ENCODE data around the gene FAM229A. TPM values are rescaled to one million over a fixed set of nuclear protein-coding genes. Genes with fewer than 3 reads are reported as not detected.

The FAM229A gene
- total RNA-seq, 2 donors from 2014 or later: 0.89 to 7.5 TPM

- Histone ChIP-seq H3K27ac (peak overlapping the region; percentile 96 to 97), H3K9me3 (no peaks in the 10 kb centered on the region), H3K4me1 (peaks cover 0 to 56% of the 10 kb centered on the region in 2 donors), H3K27me3 (no peaks in the 10 kb centered on the region), H3K36me3 (no peaks in the 10 kb centered on the region), H3K4me3 (peak overlapping the region; percentile 80 to 82)
- peak; percentile 74 for DNase-seq (ENCODE audit: low spot score)
- peak; percentile 90 to 91 for TF ChIP-seq CTCF (IDR thresholded peaks at IDR 0.05)
These were observed 11.4 kb downstream of the FAM229A start for GRCh38 chr1:32350785-32351398.

- TF ChIP-seq CTCF (IDR thresholded peaks at IDR 0.05): no peak
- H3K4me3 ChIP-seq: no peak overlapping the region
- H3K27me3 ChIP-seq: no peaks in the 10 kb centered on the region
- DNase-seq (ENCODE audit: low spot score): no peak
- peak overlapping the region in 1 of 2 donors; percentile 6 for H3K27ac ChIP-seq
- H3K36me3 ChIP-seq: no peaks in the 10 kb centered on the region
- peaks cover 0 to 53% of the 10 kb centered on the region in 2 donors for H3K4me1 ChIP-seq
- no peaks in the 10 kb centered on the region for H3K9me3 ChIP-seq
These were observed 13.0 kb downstream of the FAM229A start for GRCh38 chr1:32349211-32349708.

- H3K27ac ChIP-seq: no peak overlapping the region
- no peaks in the 10 kb centered on the region for H3K27me3 ChIP-seq
- H3K9me3 ChIP-seq: no peaks in the 10 kb centered on the region
- no peak for TF ChIP-seq CTCF (IDR thresholded peaks at IDR 0.05)
- no peak overlapping the region for H3K4me3 ChIP-seq
- no peaks in the 10 kb centered on the region for H3K36me3 ChIP-seq
- no peak for DNase-seq (ENCODE audit: low spot score)
- peaks cover 0 to 27% of the 10 kb centered on the region in 2 donors for H3K4me1 ChIP-seq
These were observed 15.6 kb downstream of the FAM229A start for GRCh38 chr1:32346532-32347157.

GRCh38 chr1:32345289-32345827, 16.9 kb downstream of the FAM229A start:
- Histone ChIP-seq H3K9me3 (no peaks in the 10 kb centered on the region), H3K27ac (no peak overlapping the region), H3K4me1 (peaks cover 0 to 21% of the 10 kb centered on the region in 2 donors), H3K4me3 (no peak overlapping the region), H3K27me3 (no peaks in the 10 kb centered on the region), H3K36me3 (no peaks in the 10 kb centered on the region)
- no peak for DNase-seq (ENCODE audit: low spot score)
- no peak for TF ChIP-seq CTCF (IDR thresholded peaks at IDR 0.05)

DNA sequence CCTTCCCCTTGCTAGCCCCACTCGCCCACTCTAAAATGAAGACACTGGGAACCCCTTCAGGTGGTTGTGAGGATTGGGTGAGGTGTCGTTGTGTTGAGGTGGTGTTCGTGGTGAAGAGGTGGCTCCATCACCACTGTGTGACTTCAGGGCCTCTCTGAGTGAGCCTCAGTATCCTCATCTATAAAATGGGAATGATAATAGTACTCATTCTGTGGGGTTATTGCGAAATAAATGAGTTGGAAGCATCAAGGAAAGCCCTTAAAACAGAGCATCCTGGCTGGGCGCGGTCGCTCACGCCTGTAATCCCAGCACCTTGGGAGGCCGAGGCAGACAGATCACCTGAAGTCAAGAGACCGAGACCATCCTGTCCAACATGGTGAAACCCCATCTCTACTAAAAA, 19.6 kb downstream of the FAM229A start:
- H3K9me3 ChIP-seq: no peaks in the 10 kb centered on the region
- TF ChIP-seq CTCF (IDR thresholded peaks at IDR 0.05): no peak
- no peak overlapping the region for H3K27ac ChIP-seq
- H3K4me3 ChIP-seq: no peak overlapping the region
- no peaks in the 10 kb centered on the region for H3K36me3 ChIP-seq
- no peaks in the 10 kb centered on the region for H3K27me3 ChIP-seq
- peaks cover 0 to 20% of the 10 kb centered on the region in 2 donors for H3K4me1 ChIP-seq
- DNase-seq (ENCODE audit: low spot score): no peak
